ENCODE data around the gene GLMN. TPM values are rescaled to one million over a fixed set of nuclear protein-coding genes. Genes with fewer than 3 reads are reported as not detected.

Gene GLMN
- 33.0 TPM for polyA plus RNA-seq (ENCODE audit: insufficient read length)
- long read RNA-seq, donor 1, partial matches to known transcripts, result 0 of 5 reads
- long read RNA-seq, donor 1, other reads (novel, unspliced or antisense), result 0 of 5 reads
- long read RNA-seq, donor 2, partial matches to known transcripts, result 0 of 2 reads
- long read RNA-seq, donor 2, other reads (novel, unspliced or antisense), result 0 of 2 reads
- long read RNA-seq, donor 3, partial matches to known transcripts, result 0 of 5 reads
- long read RNA-seq, donor 3, other reads (novel, unspliced or antisense), result 0 of 5 reads
- long read RNA-seq, donor 4, result 0 reads
- long read RNA-seq, donor 5, partial matches to known transcripts, result 0 of 3 reads
- long read RNA-seq, donor 5, other reads (novel, unspliced or antisense), result 0 of 3 reads
- long read RNA-seq, donor 6, partial matches to known transcripts, result 0 of 2 reads
- long read RNA-seq, donor 6, other reads (novel, unspliced or antisense), result 0 of 2 reads
- long read RNA-seq, donor 7, partial matches to known transcripts, result 0 of 4 reads
- long read RNA-seq, donor 7, other reads (novel, unspliced or antisense), result 0 of 4 reads
- long read RNA-seq, donor 8, partial matches to known transcripts, result 0 of 2 reads
- long read RNA-seq, donor 8, other reads (novel, unspliced or antisense), result 0 of 2 reads

- DNase-seq, result peak; percentile 89
Observed at GRCh38 chr1:92298573-92299476, at the start of gene GLMN, which contains the start of gene RPAP2. Gene GLMN, minus strand, starts transcription at chr1:92298987. Its CDS starts 988 bp downstream, at chr1:92297999. Gene RPAP2, plus strand, starts transcription at chr1:92299059. Its CDS starts 15 bp downstream, at chr1:92299074.

GRCh38 chr1:92346866-92347640 is 48.3 kb upstream of the GLMN start:
- DNase-seq, result no peak

- DNase-seq, result no peak
Observed at GRCh38 chr1:92343061-92343460, 44.3 kb upstream of the GLMN start.

- no peak for DNase-seq
Observed at GRCh38 chr1:92342401-92342800, 43.6 kb upstream of the GLMN start.

- no peak for DNase-seq
Observed at GRCh38 chr1:92340154-92340553, 41.4 kb upstream of the GLMN start.

- DNase-seq, result no peak
Observed at GRCh38 chr1:92333668-92334067, 34.9 kb upstream of the GLMN start.

- no peak for DNase-seq
Observed at GRCh38 chr1:92329347-92330129, 30.8 kb upstream of the GLMN start.

- DNase-seq, result no peak
Observed at GRCh38 chr1:92327794-92328193, 29.0 kb upstream of the GLMN start.

GRCh38 chr1:92326681-92327080 is 27.9 kb upstream of the GLMN start:
- DNase-seq, result no peak

- DNase-seq, result no peak
Observed at GRCh38 chr1:92324784-92325183, 26.0 kb upstream of the GLMN start.

- no peak for DNase-seq
Observed at GRCh38 chr1:92323473-92324453, 25.0 kb upstream of the GLMN start.

GRCh38 chr1:92317836-92318493 is 19.2 kb upstream of the GLMN start:
- DNase-seq, result no peak

GRCh38 chr1:92315766-92316599 is 17.2 kb upstream of the GLMN start:
- no peak for DNase-seq

- no peak for DNase-seq
Observed at GRCh38 chr1:92314024-92314423, 15.2 kb upstream of the GLMN start.

- no peak for DNase-seq
Observed at GRCh38 chr1:92310185-92310597, 11.4 kb upstream of the GLMN start.

GRCh38 chr1:92307980-92308379 is 9.2 kb upstream of the GLMN start:
- no peak for DNase-seq

GRCh38 chr1:92306020-92306419 is 7.2 kb upstream of the GLMN start:
- DNase-seq, result no peak

GRCh38 chr1:92301021-92301420 is 2.2 kb upstream of the GLMN start:
- DNase-seq, result no peak

Data from left kidney (tissue), 8 donors.